D721Med (cell line): Measurements from ENCODE around the gene OASL.

Experiments used
- DNase-seq: peaks from one replicate; pipeline ENCODE4 v3.0.0; 2011; ENCODE audit warnings: low spot score; ENCODE audit not compliant: insufficient read length
- FAIRE-seq: peaks from 2 replicates; lab custom pipeline; 2011; peaks lifted over from hg19 to GRCh38; lab: Jason Lieb, UNC
- TF ChIP-seq, protein P1 (sequence below): IDR thresholded peaks from 2 replicates; pipeline ENCODE4 v1.5.1; 2012; ENCODE audit warnings: mild to moderate bottlenecking, control low read depth; ENCODE audit not compliant: insufficient read depth; ENCODE audit errors: missing control alignments

OASL gene

DNA sequence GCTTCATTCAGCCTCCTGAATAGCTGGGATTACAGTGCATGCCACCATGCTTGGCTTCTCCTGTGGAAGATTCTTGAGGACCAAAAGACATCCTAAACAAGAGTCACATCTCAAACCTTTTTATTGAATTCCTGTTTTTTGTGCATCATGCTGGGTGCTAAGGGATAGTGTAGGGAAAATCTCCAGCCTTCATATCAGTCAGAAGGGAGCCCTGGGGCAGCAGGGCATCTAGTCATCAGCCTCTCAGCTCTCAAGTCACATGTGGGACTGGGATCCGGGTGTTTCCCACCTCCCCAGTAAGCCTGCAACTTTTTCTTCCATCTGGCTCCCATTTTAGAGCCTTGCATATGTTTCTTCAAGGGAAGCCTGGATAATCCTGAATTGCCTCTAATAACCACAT is 25.1 kb upstream of the OASL start:
- TF ChIP-seq, protein P1, sequence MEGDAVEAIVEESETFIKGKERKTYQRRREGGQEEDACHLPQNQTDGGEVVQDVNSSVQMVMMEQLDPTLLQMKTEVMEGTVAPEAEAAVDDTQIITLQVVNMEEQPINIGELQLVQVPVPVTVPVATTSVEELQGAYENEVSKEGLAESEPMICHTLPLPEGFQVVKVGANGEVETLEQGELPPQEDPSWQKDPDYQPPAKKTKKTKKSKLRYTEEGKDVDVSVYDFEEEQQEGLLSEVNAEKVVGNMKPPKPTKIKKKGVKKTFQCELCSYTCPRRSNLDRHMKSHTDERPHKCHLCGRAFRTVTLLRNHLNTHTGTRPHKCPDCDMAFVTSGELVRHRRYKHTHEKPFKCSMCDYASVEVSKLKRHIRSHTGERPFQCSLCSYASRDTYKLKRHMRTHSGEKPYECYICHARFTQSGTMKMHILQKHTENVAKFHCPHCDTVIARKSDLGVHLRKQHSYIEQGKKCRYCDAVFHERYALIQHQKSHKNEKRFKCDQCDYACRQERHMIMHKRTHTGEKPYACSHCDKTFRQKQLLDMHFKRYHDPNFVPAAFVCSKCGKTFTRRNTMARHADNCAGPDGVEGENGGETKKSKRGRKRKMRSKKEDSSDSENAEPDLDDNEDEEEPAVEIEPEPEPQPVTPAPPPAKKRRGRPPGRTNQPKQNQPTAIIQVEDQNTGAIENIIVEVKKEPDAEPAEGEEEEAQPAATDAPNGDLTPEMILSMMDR: no peak
- no peak for FAIRE-seq
- DNase-seq: no peak

DNA sequence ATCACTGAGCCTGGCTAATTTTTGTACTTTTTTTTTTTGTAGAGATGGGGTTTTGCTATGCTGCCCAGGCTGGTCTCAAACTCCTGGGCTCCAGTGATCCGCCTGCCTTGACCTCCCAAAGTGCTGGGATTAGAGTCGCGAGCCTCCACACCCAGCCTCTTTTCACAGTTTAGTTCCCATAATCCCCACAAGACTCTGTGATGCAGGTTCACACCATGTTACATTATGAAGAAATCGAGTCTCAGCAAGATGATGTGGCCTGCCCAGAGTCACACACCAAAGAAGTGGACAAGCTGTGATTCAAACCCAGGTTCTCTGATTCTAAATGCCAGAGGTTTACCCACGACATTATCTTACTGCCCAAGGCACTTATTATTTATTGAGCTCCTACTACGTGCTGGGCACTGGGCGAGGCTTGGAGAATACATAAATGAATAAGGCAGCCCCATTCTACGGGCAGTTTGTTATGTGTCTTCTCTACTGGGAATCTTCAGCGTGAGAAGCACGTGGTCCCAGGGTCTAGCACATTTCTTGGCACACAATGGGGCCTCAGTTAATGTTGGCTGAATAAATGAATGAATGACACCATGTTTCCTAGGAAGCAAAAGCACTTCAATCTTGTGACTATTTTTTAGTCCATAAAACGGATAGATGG is 23.5 kb upstream of the OASL start:
- TF ChIP-seq, protein P1: no peak
- no peak for DNase-seq
- no peak for FAIRE-seq

DNA sequence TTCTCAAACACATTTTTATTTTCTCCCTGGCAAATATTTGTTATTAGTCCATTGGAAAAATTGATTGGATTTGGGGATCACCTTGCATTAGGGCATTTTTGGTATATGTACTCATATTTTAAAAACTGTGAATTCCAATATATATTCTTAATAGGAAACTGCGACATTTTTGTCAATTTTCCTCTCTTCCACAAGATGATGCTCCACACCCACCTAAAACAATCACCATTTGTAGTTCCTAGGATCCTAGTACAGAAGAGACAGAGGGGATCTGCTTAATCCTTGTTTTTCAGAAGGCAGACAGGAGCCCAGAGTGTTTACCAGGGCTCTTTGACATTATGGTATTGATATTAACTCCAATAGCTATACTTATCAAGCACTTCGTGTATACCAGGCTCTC is 22.8 kb upstream of the OASL start:
- DNase-seq (no peak), FAIRE-seq (no peak)
- TF ChIP-seq, protein P1: peak; percentile 24

DNA sequence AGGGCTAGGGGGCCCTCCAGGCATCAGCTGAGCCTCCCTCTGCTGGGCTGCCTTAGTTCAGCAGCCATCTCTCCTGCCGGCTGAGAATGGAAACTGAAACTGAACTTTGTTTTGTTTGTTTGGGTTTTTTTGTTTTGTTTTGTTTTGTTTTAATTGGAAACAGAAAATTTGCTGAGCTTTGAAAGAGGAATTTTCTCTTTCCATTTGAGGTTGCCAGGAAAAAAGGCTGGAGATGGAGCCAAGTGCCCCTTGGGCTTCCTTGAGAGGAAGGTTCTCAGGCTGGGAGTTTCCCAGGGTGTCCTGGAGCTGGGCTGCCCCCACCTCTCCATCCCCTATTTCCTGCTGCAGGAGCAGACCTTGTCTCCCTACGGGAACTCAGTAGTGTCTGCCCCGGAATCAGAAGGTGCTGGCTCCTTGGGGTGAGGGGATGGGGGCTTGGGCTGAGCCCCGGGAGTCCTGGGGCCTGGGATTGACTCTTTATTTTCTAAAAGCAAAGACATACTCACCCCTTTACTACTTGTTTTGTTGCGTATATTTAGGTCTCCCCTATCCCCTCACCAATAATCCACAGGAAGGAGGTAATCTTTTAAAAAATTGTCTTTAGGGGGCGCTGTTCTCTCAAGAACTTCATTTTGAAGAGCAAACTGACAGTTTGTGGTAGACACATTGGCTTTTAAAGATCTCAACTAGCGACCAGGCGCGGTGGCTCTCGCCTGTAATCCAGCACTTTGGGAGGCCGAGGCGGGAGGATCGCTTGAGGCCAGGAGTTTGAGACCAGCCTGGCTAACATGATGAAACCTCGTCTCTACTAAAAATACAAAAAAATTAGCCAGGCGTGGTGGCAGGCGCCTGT is 21.3 kb upstream of the OASL start:
- DNase-seq: no peak
- no peak for FAIRE-seq
- TF ChIP-seq, protein P1: peak; percentile 37

DNA sequence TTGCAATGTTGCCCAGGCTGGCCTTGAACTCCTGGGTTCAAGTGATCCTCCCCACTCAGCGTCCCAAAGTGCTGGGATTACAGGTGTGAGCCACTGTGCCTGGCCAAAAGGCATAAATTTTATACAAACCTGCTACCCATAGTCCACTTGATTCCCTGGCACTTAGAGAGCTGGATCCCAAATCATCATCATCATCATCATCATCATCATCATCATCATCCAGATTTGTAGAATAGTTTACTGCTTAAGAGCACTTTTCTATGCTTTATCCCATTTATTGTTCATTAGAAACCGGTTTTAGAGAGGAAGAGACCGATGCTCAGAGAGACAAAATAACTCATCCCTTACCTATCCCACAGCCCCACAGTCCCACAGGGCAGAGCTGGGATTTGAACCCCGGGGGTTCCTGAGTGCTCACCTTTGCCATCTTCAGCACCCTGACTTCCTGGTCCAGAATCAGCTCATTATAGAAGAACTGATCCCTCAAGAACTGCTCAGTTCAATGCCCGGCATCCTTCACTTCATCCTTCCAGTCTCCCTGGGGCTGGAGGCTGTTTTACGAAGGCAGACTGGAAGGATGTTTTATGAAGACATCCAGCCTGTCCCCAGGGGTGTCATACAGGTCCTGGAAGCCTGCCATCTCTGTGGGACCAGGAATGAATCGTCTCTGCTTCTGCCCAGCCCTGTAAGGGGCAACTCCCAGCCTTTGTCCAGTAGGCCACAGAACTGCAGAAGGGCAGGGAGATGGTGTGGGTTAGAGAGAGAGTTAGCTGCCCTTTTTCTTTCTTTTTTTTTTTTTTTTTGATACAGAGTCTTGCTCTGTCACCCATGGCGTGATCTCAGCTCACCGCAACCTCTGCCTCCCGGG is 20.2 kb upstream of the OASL start:
- TF ChIP-seq, protein P1: no peak
- FAIRE-seq: no peak
- no peak for DNase-seq

DNA sequence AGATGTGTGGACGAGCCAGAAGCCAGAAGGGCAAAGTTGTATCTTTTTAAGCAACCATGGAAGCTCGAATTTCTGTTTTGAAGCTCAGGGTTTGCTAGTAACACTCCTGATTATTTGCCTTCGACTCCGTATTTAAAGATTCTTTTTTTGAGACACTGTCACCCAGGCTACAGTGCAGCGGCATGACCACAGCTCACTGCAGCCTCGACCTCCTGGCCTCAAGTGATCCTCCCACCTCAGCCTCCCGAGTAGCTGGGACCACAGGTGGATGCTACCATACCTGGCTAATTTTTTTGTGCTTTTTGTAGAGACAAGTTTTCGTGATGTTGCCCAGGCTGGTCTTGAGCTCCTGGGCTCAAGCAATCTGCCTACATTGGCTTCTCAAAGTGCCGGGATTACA is 18.7 kb upstream of the OASL start:
- DNase-seq (no peak), FAIRE-seq (no peak)
- TF ChIP-seq, protein P1: no peak
